GM12864 (cell line): ENCODE data around the gene BCL2L15.

Experiments
- DNase-seq: peaks from one replicate; pipeline ENCODE4 v3.0.0-alpha.2; 2011; ENCODE audit warnings: low read depth
- H3K4me3 ChIP-seq: 2 replicates; pipeline ENCODE4 v1.5.1; 2011; ENCODE audit warnings: mild to moderate bottlenecking, low read depth, low read length, control low read depth
- CTCF ChIP-seq: IDR thresholded peaks from 2 replicates; pipeline ENCODE4 v1.5.1; 2011; ENCODE audit warnings: low read depth, mild to moderate bottlenecking, moderate library complexity, low read length, control low read depth, inconsistent platforms; ENCODE audit errors: missing control alignments

The BCL2L15 gene

GRCh38 chr1:113859478-113860175 lies 27.8 kb downstream of the BCL2L15 start:
- H3K4me3 ChIP-seq: peak overlapping the region; percentile 41
- no peak for TF ChIP-seq CTCF
- DNase-seq: peak; percentile 85

- no peak for TF ChIP-seq CTCF
- no peak overlapping the region; the same call in 1 of the 2 replicates for H3K4me3 ChIP-seq
- no peak for DNase-seq
Measured at GRCh38 chr1:113858982-113859381, 28.4 kb downstream of the BCL2L15 start.

GRCh38 chr1:113858418-113858817 lies 29.0 kb downstream of the BCL2L15 start:
- H3K4me3 ChIP-seq: no peak overlapping the region; the same call in 1 of the 2 replicates
- no peak for TF ChIP-seq CTCF
- no peak for DNase-seq

- no peak for DNase-seq
- no peak overlapping the region; the same call in 1 of the 2 replicates for H3K4me3 ChIP-seq
- no peak for TF ChIP-seq CTCF
Measured at GRCh38 chr1:113857776-113858175, 29.6 kb downstream of the BCL2L15 start.

GRCh38 chr1:113856401-113856790 lies 31.0 kb downstream of the BCL2L15 start:
- DNase-seq: no peak
- no peak for TF ChIP-seq CTCF

GRCh38 chr1:113855630-113856400 lies 31.6 kb downstream of the BCL2L15 start:
- TF ChIP-seq CTCF: no peak
- H3K4me3 ChIP-seq: no peak overlapping the region
- DNase-seq: no peak

More at GRCh38 chr1:113856401-113856790, 31.0 kb downstream of the BCL2L15 start:
- H3K4me3 ChIP-seq: no peak overlapping the region
